ENCODE data around the gene SYNGR3. TPM values are rescaled to one million over a fixed set of nuclear protein-coding genes. Genes with fewer than 3 reads are reported as not detected.

SYNGR3 gene
- total and polyA plus RNA-seq, 11 donors = 0.19 to 2.7 (median 0.86) TPM

GRCh38 chr16:1974157-1975070 is 15.4 kb upstream of the SYNGR3 start:
- Histone ChIP-seq H3K27ac (no peak overlapping the region), H3K27me3 (peaks cover 0 to 54% (median 14%) of the 10 kb centered on the region in 9 donors), H3K4me3 (no peak overlapping the region), H3K4me1 (peaks cover 0 to 35% (median 21%) of the 10 kb centered on the region in 12 donors), H3K36me3 (peaks cover 4 to 49% (median 41%) of the 10 kb centered on the region in 9 donors), H3K9me3 (no peaks in the 10 kb centered on the region)
- TF ChIP-seq CTCF (IDR thresholded peaks at IDR 0.05) = no peak
- no peak for TF ChIP-seq POLR2A (IDR thresholded peaks at IDR 0.05)
- ATAC-seq (no peak), DNase-seq (no peak)
- intact Hi-C loops (cut with DNase I) = no loop called here
- WGBS, 4 donors = 93 to 95% (median 94%) methylated on average over 38 to 42 of the region's 42 CpGs

- whole genome bisulfite sequencing, 4 donors = 90 to 96% (median 94%) methylated on average over 26 to 33 of the region's 33 CpGs
- no peak for TF ChIP-seq POLR2A (IDR thresholded peaks at IDR 0.05)
- TF ChIP-seq CTCF (IDR thresholded peaks at IDR 0.05) = no peak
- peaks cover 4 to 49% (median 41%) of the 10 kb centered on the region in 9 donors for H3K36me3 ChIP-seq
- DNase-seq (no peak), ATAC-seq (no peak)
- H3K4me3 ChIP-seq = no peak overlapping the region
- H3K4me1 ChIP-seq = peaks cover 0 to 46% (median 21%) of the 10 kb centered on the region in 12 donors
- peaks cover 0 to 67% (median 26%) of the 10 kb centered on the region in 9 donors for H3K27me3 ChIP-seq
- H3K27ac ChIP-seq = no peak overlapping the region
- H3K9me3 ChIP-seq = no peaks in the 10 kb centered on the region
- intact Hi-C loops (cut with DNase I) = no loop called here
Observed at GRCh38 chr16:1975432-1976215, 14.1 kb upstream of the SYNGR3 start.

- intact Hi-C loops (cut with DNase I) = no loop called here
- no peak for TF ChIP-seq CTCF (IDR thresholded peaks at IDR 0.05)
- TF ChIP-seq POLR2A (IDR thresholded peaks at IDR 0.05) = no peak
- H3K4me3 ChIP-seq = no peak overlapping the region
- peaks cover 0 to 43% (median 17%) of the 10 kb centered on the region in 12 donors for H3K4me1 ChIP-seq
- DNase-seq (no peak), ATAC-seq (no peak)
- no peak overlapping the region for H3K27ac ChIP-seq
- H3K36me3 ChIP-seq = peaks cover 4 to 49% (median 41%) of the 10 kb centered on the region in 9 donors
- H3K27me3 ChIP-seq = peaks cover 4 to 72% (median 31%) of the 10 kb centered on the region in 9 donors
- WGBS, 4 donors = 95 to 100% (median 97%) methylated on average over 8 of the region's 8 CpGs
- no peaks in the 10 kb centered on the region for H3K9me3 ChIP-seq
Observed at GRCh38 chr16:1976216-1976520, 13.6 kb upstream of the SYNGR3 start.
